Brain microvascular endothelial cell (primary cell): Measurements from ENCODE around the gene GDF11.
A peak's percentile ranks its signal among the peaks of the same experiment; 100 is the strongest.

Source experiments
- DNase-seq: peaks from one replicate; pipeline ENCODE4 v3.0.0-alpha.2; 2020
- H3K27ac ChIP-seq: fragments of 250-450 bp; sonication (Bioruptor Pico); 2 replicates; pipeline ENCODE4 v1.5.1; 2020; ENCODE audit warnings: mild to moderate bottlenecking, moderate library complexity
- H3K27me3 ChIP-seq: fragments of 250-450 bp; sonication (Bioruptor Pico); replicated peaks from 2 replicates; pipeline ENCODE4 v1.5.1; 2020; ENCODE audit warnings: mild to moderate bottlenecking
- H3K36me3 ChIP-seq: fragments of 250-450 bp; sonication (Bioruptor Pico); replicated peaks from 2 replicates; pipeline ENCODE4 v1.5.1; 2020; ENCODE audit warnings: mild to moderate bottlenecking
- H3K4me3 ChIP-seq: 2 replicates; pipeline ENCODE4 v1.5.1; 2011; ENCODE audit warnings: low read depth, mild to moderate bottlenecking, control low read depth, low read length, moderate library complexity
- in situ Hi-C: cut with HindIII; loops from 2 replicates; pipeline ENCODE4 v1.10.0; 2017; ENCODE audit warnings: low sequenced_read_pairs, low pct_ligation_motif_present
- TF ChIP-seq, protein P1 (sequence below): IDR thresholded peaks from 2 replicates; pipeline ENCODE4 v1.5.1; 2011; ENCODE audit warnings: low read depth, mild to moderate bottlenecking, moderate library complexity, low read length, control low read depth, inconsistent platforms; ENCODE audit errors: missing control alignments

The GDF11 gene

GRCh38 chr12:55724226-55724939 is 18.5 kb upstream of the GDF11 start:
- Histone ChIP-seq H3K27me3 (no peaks in the 10 kb centered on the region), H3K36me3 (peaks cover 46% of the 10 kb centered on the region), H3K27ac (no peak overlapping the region), H3K4me3 (no peak overlapping the region)
- peak; percentile 72 for DNase-seq
- in situ Hi-C loops, result no loop called here
- TF ChIP-seq, protein P1, sequence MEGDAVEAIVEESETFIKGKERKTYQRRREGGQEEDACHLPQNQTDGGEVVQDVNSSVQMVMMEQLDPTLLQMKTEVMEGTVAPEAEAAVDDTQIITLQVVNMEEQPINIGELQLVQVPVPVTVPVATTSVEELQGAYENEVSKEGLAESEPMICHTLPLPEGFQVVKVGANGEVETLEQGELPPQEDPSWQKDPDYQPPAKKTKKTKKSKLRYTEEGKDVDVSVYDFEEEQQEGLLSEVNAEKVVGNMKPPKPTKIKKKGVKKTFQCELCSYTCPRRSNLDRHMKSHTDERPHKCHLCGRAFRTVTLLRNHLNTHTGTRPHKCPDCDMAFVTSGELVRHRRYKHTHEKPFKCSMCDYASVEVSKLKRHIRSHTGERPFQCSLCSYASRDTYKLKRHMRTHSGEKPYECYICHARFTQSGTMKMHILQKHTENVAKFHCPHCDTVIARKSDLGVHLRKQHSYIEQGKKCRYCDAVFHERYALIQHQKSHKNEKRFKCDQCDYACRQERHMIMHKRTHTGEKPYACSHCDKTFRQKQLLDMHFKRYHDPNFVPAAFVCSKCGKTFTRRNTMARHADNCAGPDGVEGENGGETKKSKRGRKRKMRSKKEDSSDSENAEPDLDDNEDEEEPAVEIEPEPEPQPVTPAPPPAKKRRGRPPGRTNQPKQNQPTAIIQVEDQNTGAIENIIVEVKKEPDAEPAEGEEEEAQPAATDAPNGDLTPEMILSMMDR, result peak; percentile 83

GRCh38 chr12:55724940-55725309 is 18.0 kb upstream of the GDF11 start:
- Histone ChIP-seq H3K36me3 (peaks cover 46% of the 10 kb centered on the region), H3K27ac (no peak overlapping the region), H3K27me3 (no peaks in the 10 kb centered on the region), H3K4me3 (no peak overlapping the region)
- in situ Hi-C loops, result no loop called here
- TF ChIP-seq, protein P1, result no peak
- no peak for DNase-seq

GRCh38 chr12:55725556-55725955 is 17.4 kb upstream of the GDF11 start:
- Histone ChIP-seq H3K27me3 (no peaks in the 10 kb centered on the region), H3K27ac (no peak overlapping the region), H3K4me3 (no peak overlapping the region), H3K36me3 (peaks cover 46% of the 10 kb centered on the region)
- in situ Hi-C loops, result no loop called here
- no peak for DNase-seq
- TF ChIP-seq, protein P1, result no peak

DNA sequence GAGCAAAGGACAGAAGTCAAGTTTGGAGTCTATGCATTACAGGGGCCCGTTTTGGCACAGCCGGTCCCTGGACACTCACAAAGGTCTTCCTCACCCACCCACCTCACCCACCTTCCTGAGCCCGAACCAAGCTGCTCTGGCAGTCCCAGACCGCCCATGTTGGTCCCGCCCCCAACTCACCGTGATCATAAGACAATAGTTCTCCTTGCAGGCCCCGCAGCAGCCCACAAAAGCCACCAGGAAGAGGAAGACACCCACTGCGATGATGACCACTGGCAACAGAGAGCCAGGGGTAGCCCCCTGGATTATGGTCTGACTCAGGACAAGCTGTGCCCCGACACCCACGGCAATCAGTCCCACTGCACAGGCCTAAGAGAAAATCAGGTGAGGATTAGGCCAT is 16.0 kb upstream of the GDF11 start:
- Histone ChIP-seq H3K27me3 (no peaks in the 10 kb centered on the region), H3K36me3 (peaks cover 46% of the 10 kb centered on the region), H3K4me3 (peak overlapping the region; percentile 94), H3K27ac (peak overlapping the region; percentile 99)
- in situ Hi-C loops, result no loop called here
- TF ChIP-seq, protein P1, result no peak
- no peak for DNase-seq

DNA sequence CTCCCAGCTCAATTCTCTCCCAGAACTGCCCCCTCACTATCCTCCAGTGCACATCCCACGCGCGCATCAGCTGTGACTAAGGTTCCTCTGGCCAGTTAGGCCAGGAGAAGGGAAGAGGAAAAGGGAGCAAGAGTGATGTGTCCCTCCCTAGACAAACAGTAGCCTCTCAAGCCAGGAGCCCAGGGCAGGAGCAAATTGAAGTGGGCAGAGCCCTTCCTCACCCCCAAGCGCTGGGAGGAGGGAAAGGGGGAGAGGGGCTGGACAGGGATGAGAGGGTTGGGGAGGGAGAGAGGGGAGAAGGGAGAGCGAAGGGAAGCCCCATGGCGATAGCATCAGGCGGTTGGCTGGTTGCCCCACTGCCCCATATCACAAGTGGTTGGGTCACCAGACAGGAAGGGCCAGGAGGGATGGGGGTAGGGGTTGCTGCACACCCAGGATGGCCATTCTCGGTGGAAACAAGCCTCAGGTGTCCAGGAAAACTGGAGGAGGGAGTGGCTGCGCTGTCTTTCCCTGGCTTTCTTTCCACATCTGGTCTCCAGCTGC is 15.2 kb upstream of the GDF11 start:
- no peak for DNase-seq
- Histone ChIP-seq H3K36me3 (peaks cover 44% of the 10 kb centered on the region), H3K27me3 (no peaks in the 10 kb centered on the region), H3K27ac (peak overlapping the region; percentile 99), H3K4me3 (peak overlapping the region; percentile 94)
- TF ChIP-seq, protein P1, result no peak
- in situ Hi-C loops, result no loop called here
